GM11168 (cell line): ENCODE results near the gene THOP1.
"Not testable (repeated sequence)": the region's sequence is repeated elsewhere in the genome, so short reads cannot be mapped to it uniquely, and the experiment has no call there.

Experiments used
- in situ Hi-C: fragments of 300-500 bp; cut with MboI; formaldehyde crosslinking; loops from one replicate; pipeline ENCODE4 v1.12.0; 2022; ENCODE audit warnings: low sequenced_read_pairs; ENCODE audit not compliant: unreplicated experiment

THOP1 gene

DNA sequence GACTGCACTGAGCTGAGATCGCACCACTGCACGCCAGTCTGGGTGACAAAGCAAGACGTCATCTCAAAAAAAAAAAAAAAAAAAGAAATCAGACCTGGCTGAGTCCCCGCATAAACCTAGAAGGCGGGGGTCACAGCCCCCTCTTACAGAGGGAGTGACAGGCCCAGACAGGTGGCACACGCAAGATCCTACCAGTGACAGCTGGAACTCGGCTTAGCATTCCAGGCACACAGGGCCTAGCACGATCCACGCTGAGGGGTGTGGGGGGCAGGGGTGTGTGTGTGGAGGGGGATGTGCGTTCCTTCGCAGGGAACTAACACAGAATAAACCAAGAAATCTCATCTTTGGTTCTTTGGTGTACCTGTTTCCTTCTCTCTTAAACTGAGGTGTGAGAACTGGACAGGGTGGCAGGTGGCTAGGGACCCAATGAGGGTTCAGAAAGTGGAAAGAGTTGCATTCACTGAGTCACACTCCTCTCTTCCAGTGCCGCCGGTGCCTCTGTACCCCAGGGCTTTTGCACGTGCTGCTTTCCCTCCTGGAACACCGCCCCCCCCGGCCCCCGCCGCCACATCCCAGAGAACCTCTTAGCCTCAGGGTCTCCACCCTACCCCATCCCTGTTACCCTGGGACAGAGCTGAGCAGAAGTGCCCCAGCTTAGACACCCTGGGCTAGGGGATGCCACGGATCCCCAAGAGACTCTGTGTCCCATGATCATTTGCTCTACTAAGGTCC, 7.2 kb upstream of the THOP1 start:
- in situ Hi-C loops = no loop called here

GRCh38 chr19:2779121-2779740, 6.1 kb upstream of the THOP1 start:
- in situ Hi-C loops = no loop called here

DNA sequence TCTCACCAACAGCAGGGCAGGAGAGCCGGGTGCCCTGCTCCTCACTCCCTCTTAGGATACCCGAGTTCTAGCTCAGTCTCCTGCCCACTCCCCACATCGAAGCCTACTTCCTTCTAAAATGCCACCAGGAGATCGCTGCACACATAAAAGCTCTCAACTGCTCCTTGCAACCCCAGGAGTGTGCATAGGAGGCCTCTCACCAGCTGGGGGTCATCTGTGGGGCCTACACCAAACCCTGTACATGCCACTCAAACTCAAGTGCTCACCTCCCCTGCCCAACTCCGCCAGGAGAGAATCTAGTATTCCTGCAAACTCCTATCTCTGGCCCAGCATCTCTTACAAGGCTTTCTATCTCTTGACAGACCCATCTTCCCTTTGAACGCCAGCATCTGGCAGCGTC, 5.0 kb upstream of the THOP1 start:
- in situ Hi-C loops = no loop called here

DNA sequence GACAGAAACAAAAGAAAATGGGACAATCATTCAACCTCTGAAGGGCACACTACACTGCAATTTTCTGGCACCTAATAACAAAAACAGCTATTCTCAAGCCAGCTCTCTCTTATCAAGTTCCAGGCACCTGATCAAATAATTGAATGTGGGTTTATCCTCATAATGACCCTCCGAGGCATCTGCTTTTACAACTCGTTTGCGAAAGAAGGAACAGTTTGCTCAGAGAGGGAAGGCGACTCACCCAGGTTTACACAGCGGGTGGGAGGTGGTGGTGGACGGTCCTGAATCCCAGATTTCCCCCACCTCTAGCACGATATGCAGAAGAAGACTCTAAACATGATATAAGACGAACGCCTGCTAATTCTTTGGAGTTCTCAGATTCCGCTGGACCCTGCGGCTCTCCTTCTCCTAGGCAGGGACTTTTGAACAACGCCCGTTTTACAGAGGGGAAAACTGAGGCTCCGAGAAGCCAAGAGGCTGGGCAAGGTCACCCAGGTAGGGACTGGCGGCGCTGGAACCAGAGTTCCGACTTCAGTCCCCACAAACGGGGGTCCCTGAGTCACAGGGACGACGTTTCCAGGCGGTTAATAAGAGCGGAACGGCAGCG, 2.9 kb upstream of the THOP1 start:
- in situ Hi-C loops = no loop called here

DNA sequence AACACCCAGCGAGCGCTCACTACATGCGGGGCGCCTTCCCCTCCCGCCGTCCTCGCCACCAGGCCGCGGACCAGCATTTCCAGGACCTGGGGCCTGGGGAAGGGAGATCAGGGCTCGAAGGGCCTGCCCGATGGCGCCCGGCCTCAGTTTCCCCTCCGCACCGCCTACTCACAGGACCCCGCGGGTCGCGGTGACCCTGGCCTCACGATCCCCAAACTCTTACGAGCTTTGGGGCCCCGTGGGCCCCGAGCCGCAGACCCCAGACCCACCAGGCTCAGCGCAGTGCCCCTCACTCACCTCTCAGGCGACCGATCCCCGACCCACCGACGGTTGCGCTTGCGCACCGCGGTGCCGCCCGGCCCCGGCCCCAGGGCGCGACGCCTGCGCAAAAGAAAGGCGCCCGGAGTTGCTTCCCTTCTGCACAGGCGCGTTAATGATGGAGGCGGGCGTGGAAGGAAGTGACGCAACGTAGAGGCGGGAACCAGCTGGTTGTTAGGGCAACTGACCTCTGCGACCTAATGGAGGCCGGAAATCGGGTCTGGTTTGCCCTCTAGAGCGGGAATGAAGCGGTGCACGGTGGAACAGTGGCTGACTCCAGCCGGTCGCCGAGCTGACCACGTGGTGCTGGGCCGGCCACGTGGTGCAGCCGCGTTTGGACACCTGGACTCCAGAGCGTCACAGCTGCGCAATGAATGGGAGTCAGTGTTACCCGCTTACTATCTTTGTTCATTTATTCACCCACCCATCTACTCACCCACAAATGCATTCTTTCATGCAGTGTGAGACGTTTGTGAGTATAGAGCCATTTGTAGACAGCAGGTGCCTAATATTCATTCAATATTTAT, 2.1 kb upstream of the THOP1 start, which contains the start of gene SGTA:
Gene SGTA (minus strand): TSS at position 338 of the 845 bp plus-strand sequence. CDS start 14,205 bp downstream, outside the sequence.
- in situ Hi-C loops = no loop called here

DNA sequence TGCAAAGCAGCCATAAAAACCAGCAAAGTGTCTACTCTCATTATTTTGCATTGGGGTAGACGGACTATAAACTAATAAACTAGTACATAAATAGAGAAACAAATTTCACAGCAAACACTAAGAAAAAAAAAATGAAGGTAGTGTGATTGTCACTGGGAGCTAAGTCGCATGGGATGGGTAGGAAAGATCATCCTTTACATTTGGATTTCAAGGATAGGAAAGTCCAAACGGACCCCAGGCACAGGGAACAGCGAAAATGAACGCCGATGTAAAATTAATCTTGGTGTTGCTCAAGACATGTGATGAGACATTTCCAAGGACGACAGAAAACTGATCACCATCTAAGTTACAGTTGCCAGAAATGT, 1.5 kb upstream of the THOP1 start:
- in situ Hi-C loops = no loop called here

DNA sequence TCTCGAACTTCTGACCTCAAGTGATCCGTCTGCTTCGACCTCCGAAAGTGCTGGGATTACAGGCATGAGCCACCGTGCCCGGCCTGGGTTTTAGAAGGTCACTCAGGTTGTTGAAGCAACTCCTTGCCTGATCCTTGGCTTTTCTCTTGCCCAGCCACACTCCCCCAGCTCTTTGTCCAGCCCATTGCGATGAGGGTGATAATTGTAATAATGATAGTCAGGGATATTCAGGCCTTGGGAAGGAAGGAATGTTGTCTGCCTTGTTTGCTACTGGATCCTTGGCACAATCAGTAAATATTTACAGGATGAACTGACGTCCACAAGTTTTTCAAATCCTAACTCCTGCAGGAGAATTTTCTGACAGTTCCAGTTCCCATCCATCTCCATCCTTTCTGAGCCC, 1.8 kb downstream of the THOP1 start:
- in situ Hi-C loops = no loop called here

DNA sequence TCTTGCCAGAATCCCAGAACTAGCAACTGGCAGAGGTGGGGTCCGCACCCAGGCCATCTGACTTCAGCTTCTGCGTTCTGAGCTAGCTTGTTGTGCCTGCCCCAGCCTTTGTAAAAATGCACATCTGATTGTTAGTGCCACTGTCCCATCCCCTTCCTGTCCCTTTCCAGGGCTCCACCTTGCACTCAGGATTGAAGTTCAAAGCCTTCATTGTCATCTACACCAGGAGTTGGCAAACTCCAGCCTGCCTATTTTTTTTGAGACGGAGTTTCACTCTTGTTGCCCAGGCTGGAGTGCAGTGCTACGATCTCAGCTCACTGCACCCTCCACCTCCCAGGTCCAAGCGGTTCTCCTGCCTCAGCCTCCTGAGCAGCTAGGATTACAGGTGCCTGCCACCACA, 2.9 kb downstream of the THOP1 start:
- in situ Hi-C loops = no loop called here

DNA sequence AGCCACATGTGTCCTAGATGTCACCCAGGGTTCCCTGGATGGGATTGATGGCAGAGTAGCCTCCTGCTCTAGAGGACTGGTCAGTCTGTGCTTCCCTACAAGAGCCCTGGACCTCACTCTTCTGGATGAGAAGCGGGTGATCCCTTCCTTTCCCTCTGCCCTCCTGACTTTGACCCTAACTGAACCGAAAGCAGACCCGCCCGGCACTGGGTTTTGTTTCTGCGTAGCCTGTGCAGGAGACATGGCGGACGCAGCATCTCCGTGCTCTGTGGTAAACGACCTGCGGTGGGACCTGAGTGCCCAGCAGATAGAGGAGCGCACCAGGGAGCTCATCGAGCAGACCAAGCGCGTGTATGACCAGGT, 4.9 kb downstream of the THOP1 start:
- in situ Hi-C loops = no loop called here

DNA sequence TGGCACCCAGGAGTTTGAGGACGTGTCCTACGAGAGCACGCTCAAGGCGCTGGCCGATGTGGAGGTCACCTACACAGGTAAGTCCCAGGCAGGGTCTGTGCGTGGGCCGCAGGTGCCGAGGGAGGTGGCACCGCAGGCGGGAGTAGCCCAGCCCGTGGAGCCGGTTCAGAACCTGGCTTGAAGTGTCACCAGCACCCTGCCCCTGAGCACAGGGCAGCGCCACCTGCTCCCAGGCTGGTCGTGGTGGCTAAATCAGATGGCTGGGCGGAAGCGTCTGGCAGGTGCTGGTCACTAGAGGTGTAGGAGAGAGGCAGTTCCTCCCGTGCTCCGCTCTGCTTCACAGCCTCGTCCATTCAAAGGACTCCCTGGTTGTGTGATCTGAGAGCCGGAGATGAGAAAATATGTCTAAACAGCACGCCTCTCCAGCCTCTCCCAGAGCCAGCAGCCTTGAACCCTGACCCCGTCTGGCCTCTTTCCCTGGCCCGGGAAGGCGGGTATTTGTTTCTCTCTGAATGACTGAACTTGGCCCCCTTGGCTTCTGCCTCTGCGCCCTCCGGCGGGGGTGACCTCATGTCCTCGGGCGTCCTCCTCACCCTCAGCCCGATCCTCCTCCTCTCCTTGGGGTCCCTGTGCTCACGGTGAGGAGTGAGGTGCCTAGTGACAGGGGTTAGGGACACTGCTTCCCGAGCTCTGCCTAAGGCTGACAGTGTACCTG, 5.4 kb downstream of the THOP1 start:
- in situ Hi-C loops = no loop called here

GRCh38 chr19:2791440-2791839, 6.1 kb downstream of the THOP1 start:
- in situ Hi-C loops = no loop called here

GRCh38 chr19:2791876-2792275, 6.6 kb downstream of the THOP1 start:
- in situ Hi-C loops = no loop called here

DNA sequence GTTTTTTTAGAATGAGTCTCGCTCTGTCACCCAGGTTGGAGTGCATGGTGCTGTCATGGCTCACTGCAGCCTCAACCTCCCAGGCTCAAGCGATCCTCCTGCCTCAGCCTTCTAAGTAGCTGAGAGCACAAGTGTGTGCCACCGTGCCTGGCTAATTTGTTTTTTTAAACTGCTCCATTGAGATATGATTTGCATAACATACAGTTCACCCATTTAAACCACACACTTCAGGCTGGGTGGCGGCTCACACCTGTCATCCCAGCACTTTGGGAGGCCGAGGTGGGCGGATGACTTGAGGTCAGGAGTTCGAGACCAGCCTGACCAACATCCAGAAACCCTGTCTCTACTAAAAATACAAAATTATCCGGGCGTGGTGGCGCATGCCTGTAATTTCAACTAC, 7.4 kb downstream of the THOP1 start:
- in situ Hi-C loops = not testable (repeated sequence)

DNA sequence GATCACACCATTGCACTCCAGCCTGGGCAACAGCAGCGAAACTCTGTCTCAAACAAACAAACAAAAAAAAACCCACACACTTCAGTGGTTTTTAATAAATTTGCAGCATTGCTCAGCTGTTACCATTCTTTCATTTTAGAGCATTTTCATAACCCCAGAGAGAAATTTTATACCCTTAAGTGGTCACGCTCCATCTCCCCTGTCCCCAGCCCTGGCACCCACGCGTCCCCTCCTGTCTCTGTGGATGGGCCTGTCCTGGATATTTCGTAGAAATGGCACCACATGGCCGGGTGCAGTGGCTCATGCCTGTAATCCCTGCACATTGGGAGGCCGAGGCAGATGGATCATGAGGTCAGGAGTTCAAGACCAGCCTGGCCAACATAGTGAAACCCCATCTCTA, 7.8 kb downstream of the THOP1 start:
- in situ Hi-C loops = no loop called here

DNA sequence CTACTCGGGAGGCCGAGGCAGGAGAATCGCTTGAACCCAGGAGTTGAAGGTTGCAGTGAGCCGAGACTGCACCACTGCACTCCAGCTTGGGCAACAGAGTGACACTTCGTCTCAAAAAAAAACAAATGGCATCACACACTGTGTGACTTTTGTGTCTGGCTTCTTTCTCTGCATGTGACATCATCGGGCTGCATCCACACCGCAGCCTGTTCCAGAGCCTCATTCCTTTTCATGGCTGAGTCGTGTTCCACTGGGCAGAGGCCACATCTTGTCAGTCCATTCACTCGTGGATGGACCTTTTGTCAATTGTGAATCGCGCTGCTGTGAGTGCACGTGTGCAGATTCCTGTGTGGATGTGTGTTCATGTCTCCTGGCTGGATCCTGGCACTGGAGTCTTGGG, 8.3 kb downstream of the THOP1 start:
- in situ Hi-C loops = no loop called here

- in situ Hi-C loops = no loop called here
Measured at GRCh38 chr19:2795827-2796658, 10.7 kb downstream of the THOP1 start.

- in situ Hi-C loops = no loop called here
Measured at GRCh38 chr19:2796659-2797266, 11.5 kb downstream of the THOP1 start.

- in situ Hi-C loops = no loop called here
Measured at GRCh38 chr19:2797280-2797679, 12.0 kb downstream of the THOP1 start.

DNA sequence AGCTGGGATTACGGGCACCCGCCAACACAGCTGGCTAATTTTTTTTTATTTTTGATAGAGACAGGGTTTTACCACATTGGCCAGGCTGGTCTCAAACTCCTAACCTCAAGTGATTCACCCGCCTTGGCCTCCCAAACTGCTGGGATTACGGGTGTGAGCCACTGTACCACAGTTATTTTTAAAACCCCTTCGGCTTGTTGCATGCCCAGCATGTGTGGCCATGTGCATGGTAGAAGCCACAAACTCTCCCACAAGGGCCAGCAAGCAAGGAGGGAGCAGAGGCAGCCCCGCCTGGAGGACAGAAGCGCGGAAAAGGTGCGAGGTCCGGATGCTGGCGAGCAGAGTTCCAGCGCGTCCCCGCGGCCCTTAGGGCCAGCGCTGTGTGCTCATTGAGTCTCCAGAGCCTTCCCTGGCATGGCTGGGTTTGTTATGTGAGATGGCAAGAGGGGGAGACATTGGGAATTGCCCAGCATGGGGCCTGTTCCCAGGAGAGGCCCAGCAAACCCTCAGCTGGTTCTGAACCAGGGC, 12.9 kb downstream of the THOP1 start:
- in situ Hi-C loops = no loop called here
